ENCODE results near the gene SIGLEC9. TPM values are rescaled to one million over a fixed set of nuclear protein-coding genes. Genes with fewer than 3 reads are reported as not detected.

Gene SIGLEC9
- total and polyA plus RNA-seq, 8 donors: 0.63 to 46.5 (median 1.4) TPM

DNA sequence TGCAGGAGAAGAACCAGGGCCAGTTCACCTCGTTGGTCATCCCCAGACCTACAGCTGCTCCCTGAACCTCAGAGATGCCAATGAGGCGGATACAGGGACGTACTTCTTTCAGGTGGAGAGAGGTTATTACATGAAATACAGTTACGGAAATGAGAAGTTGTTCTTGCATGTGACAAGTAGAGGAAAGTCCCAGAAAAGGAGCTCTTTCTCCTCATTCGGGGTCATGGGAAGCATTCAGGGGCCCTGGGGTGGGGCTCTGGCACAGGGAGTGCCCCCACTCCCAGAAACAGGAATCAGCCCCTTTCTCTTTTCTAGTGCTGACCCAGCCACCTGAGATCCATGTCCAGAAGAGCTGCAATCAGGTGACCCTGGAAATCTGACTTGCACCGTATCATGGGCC lies 4.5 kb upstream of the SIGLEC9 start:
- Histone ChIP-seq H3K36me3 (no peaks in the 10 kb centered on the region), H3K4me1 (peaks cover 0 to 63% of the 10 kb centered on the region in 2 donors), H3K27me3 (peaks cover 0 to 7% of the 10 kb centered on the region in 2 donors), H3K27ac (peak overlapping the region in 1 of 2 donors; percentile 97), H3K4me3 (no peak overlapping the region), H3K9me3 (no peaks in the 10 kb centered on the region)
- DNase-seq (no peak), ATAC-seq (no peak)
- intact Hi-C loops (cut with DNase I): no loop called here
- TF ChIP-seq CTCF (IDR thresholded peaks at IDR 0.05): no peak

- ATAC-seq (peak; percentile 20), DNase-seq (no peak)
- Histone ChIP-seq H3K36me3 (no peaks in the 10 kb centered on the region), H3K4me1 (peaks cover 0 to 56% of the 10 kb centered on the region in 2 donors), H3K27me3 (peaks cover 0 to 15% of the 10 kb centered on the region in 2 donors), H3K27ac (peak overlapping the region in 1 of 2 donors; percentile 97), H3K9me3 (no peaks in the 10 kb centered on the region), H3K4me3 (no peak overlapping the region)
- intact Hi-C loops (cut with DNase I): no loop called here
- no peak for TF ChIP-seq CTCF (IDR thresholded peaks at IDR 0.05)
Observed at GRCh38 chr19:51121257-51121656, 3.4 kb upstream of the SIGLEC9 start.

DNA sequence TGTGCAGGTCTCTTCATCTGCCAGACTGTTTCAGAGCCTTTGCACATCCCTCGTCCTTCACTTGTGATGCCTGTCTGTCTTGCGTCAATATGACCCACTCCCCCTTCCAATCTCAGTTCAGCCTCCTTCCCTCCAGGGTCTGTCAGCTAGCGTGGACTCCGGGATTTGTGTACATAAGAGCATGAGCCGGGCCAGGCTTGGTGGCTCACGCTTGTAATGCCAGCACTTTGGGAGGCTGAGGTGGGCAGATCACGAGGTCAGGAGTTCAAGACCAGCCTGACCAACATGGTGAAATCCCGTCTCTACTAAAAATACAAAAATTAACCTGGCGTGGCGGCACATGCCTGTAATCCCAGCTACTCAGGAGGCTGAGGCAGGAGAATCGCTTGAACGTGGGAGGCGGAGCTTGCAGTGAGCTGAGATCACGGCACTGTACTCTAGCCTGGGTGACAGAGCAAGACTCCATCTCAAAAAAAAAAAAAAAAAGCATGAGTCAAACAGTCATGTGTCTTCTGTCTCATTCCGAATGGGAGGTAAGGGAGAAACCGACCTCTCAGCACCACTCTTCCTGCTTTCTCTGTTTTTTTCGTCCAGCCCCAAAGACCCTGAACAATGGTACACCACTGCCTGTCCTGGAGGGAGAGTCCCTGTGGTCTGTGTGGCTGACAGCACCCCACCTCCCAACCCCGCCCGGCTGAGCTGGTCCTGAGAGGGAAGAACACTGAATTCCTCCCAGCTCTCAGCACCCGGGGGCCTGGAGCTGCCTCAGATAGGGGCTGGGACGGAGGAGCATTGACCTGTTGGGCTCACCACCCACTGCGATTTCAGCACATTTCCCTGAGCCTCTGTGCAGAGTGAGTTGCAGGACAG lies 2.4 kb upstream of the SIGLEC9 start:
- no peak for TF ChIP-seq CTCF (IDR thresholded peaks at IDR 0.05)
- Histone ChIP-seq H3K36me3 (peaks cover 0 to 6% of the 10 kb centered on the region in 2 donors), H3K27ac (peak overlapping the region; percentile 77 to 97), H3K4me1 (peaks cover 0 to 56% of the 10 kb centered on the region in 2 donors), H3K9me3 (no peaks in the 10 kb centered on the region), H3K27me3 (peaks cover 0 to 15% of the 10 kb centered on the region in 2 donors), H3K4me3 (peak overlapping the region in 1 of 2 donors; percentile 52)
- intact Hi-C loops (cut with DNase I): no loop called here
- peak in 1 of 4 donors; percentile 86 for DNase-seq
- ATAC-seq: peak; percentile 27

- peak overlapping the region in 1 of 2 donors; percentile 52 for H3K4me3 ChIP-seq
- no peak for TF ChIP-seq CTCF (IDR thresholded peaks at IDR 0.05)
- peak overlapping the region; percentile 77 to 97 for H3K27ac ChIP-seq
Observed at GRCh38 chr19:51123381-51123800, 1.3 kb upstream of the SIGLEC9 start.

GRCh38 chr19:51123802-51124201 lies 904 bp upstream of the SIGLEC9 start:
- TF ChIP-seq CTCF (IDR thresholded peaks at IDR 0.05): no peak
- peak overlapping the region in 1 of 2 donors; percentile 52 for H3K4me3 ChIP-seq
- peaks cover 0 to 69% of the 10 kb centered on the region in 2 donors for H3K4me1 ChIP-seq
- peaks cover 0 to 15% of the 10 kb centered on the region in 2 donors for H3K27me3 ChIP-seq
- H3K9me3 ChIP-seq: no peaks in the 10 kb centered on the region
- ATAC-seq (no peak), DNase-seq (peak in 1 of 4 donors; percentile 38)
- H3K27ac ChIP-seq: peak overlapping the region; percentile 77 to 97
- peaks cover 0 to 12% of the 10 kb centered on the region in 2 donors for H3K36me3 ChIP-seq
- intact Hi-C loops (cut with DNase I): no loop called here

More at GRCh38 chr19:51123381-51123800, 1.3 kb upstream of the SIGLEC9 start:
- no peaks in the 10 kb centered on the region for H3K9me3 ChIP-seq
- H3K27me3 ChIP-seq: peaks cover 0 to 15% of the 10 kb centered on the region in 2 donors
- peaks cover 0 to 66% of the 10 kb centered on the region in 2 donors for H3K4me1 ChIP-seq
- intact Hi-C loops (cut with DNase I): no loop called here
- ATAC-seq (peak; percentile 18), DNase-seq (peak in 1 of 4 donors; percentile 66)
- H3K36me3 ChIP-seq: peaks cover 0 to 9% of the 10 kb centered on the region in 2 donors

All from left lung (tissue), 10 donors.